ENCODE data around the gene AKT2. TPM values are rescaled to one million over a fixed set of nuclear protein-coding genes. Genes with fewer than 3 reads are reported as not detected.

Gene AKT2
- polyA plus RNA-seq, 1 donor from 2014 or later, result 131 TPM

DNA sequence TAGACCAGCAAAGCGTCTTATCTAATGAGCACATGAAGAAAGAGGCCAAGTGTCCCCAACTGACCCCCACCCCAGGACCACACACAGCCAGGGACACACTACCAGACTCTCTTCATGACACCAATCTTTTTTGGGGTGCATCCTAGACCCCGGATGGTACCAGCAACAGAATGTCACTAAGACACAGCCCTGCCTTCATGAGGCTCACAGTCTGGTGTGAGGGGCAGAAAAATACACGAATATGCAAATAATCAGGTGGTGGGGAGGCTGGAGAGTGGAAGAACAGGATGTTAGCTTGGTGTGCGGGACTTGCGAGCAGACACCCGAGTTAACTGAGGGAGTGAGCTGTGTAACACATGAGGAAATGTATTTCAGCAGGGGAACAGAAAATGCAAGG, 17.5 kb downstream of the AKT2 start:
- Histone ChIP-seq H3K4me2 (ENCODE audit: low read length) (no peak overlapping the region), H3F3A (ENCODE audit: insufficient read depth, low read length, poor library complexity, severe bottlenecking) (no peaks in the 10 kb centered on the region), H3K9me3 (ENCODE audit: low read length) (no peaks in the 10 kb centered on the region), H3K36me3 (ENCODE audit: insufficient read depth, low read length) (no peaks in the 10 kb centered on the region), H3K4me3 (ENCODE audit: low read length) (no peak overlapping the region), H3K79me2 (replicated peaks; ENCODE audit: insufficient read depth, low read length) (no peaks in the 10 kb centered on the region), H3K9me2 (ENCODE audit: insufficient read depth, low read length) (no peaks in the 10 kb centered on the region), H3K9ac (ENCODE audit: low read length) (no peak overlapping the region), H4K20me1 (ENCODE audit: insufficient read depth) (no peaks in the 10 kb centered on the region), H2AFZ (ENCODE audit: low read depth, low read length) (no peak overlapping the region), H3K27me3 (ENCODE audit: insufficient read depth, low read depth, low read length) (no peaks in the 10 kb centered on the region), H3K27ac (ENCODE audit: low read length) (no peak overlapping the region)
- TF ChIP-seq POLR2AphosphoS5 (IDR thresholded peaks at IDR 0.05) (no peak), MXI1 (conservative IDR thresholded peaks at IDR 0.05; ENCODE audit: poor library complexity, severe bottlenecking) (no peak), RAD21 (conservative IDR thresholded peaks at IDR 0.05) (no peak), TAF1 (IDR thresholded peaks at IDR 0.05; ENCODE audit: low read depth) (no peak), EP300 (conservative IDR thresholded peaks at IDR 0.05; ENCODE audit: poor library complexity, severe bottlenecking) (no peak), EZH2 (IDR thresholded peaks at IDR 0.05; ENCODE audit: borderline replicate concordance, insufficient read depth, low read length, poor library complexity, severe bottlenecking) (no peak), SMC3 (conservative IDR thresholded peaks at IDR 0.05; ENCODE audit: poor library complexity) (no peak)
- TF ChIP-seq, protein P1, sequence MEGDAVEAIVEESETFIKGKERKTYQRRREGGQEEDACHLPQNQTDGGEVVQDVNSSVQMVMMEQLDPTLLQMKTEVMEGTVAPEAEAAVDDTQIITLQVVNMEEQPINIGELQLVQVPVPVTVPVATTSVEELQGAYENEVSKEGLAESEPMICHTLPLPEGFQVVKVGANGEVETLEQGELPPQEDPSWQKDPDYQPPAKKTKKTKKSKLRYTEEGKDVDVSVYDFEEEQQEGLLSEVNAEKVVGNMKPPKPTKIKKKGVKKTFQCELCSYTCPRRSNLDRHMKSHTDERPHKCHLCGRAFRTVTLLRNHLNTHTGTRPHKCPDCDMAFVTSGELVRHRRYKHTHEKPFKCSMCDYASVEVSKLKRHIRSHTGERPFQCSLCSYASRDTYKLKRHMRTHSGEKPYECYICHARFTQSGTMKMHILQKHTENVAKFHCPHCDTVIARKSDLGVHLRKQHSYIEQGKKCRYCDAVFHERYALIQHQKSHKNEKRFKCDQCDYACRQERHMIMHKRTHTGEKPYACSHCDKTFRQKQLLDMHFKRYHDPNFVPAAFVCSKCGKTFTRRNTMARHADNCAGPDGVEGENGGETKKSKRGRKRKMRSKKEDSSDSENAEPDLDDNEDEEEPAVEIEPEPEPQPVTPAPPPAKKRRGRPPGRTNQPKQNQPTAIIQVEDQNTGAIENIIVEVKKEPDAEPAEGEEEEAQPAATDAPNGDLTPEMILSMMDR (IDR thresholded peaks at IDR 0.05; ENCODE audit: poor library complexity, severe bottlenecking), result no peak
- TF ChIP-seq, protein P2, sequence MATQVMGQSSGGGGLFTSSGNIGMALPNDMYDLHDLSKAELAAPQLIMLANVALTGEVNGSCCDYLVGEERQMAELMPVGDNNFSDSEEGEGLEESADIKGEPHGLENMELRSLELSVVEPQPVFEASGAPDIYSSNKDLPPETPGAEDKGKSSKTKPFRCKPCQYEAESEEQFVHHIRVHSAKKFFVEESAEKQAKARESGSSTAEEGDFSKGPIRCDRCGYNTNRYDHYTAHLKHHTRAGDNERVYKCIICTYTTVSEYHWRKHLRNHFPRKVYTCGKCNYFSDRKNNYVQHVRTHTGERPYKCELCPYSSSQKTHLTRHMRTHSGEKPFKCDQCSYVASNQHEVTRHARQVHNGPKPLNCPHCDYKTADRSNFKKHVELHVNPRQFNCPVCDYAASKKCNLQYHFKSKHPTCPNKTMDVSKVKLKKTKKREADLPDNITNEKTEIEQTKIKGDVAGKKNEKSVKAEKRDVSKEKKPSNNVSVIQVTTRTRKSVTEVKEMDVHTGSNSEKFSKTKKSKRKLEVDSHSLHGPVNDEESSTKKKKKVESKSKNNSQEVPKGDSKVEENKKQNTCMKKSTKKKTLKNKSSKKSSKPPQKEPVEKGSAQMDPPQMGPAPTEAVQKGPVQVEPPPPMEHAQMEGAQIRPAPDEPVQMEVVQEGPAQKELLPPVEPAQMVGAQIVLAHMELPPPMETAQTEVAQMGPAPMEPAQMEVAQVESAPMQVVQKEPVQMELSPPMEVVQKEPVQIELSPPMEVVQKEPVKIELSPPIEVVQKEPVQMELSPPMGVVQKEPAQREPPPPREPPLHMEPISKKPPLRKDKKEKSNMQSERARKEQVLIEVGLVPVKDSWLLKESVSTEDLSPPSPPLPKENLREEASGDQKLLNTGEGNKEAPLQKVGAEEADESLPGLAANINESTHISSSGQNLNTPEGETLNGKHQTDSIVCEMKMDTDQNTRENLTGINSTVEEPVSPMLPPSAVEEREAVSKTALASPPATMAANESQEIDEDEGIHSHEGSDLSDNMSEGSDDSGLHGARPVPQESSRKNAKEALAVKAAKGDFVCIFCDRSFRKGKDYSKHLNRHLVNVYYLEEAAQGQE (IDR thresholded peaks at IDR 0.05; ENCODE audit: borderline replicate concordance), result no peak

DNA sequence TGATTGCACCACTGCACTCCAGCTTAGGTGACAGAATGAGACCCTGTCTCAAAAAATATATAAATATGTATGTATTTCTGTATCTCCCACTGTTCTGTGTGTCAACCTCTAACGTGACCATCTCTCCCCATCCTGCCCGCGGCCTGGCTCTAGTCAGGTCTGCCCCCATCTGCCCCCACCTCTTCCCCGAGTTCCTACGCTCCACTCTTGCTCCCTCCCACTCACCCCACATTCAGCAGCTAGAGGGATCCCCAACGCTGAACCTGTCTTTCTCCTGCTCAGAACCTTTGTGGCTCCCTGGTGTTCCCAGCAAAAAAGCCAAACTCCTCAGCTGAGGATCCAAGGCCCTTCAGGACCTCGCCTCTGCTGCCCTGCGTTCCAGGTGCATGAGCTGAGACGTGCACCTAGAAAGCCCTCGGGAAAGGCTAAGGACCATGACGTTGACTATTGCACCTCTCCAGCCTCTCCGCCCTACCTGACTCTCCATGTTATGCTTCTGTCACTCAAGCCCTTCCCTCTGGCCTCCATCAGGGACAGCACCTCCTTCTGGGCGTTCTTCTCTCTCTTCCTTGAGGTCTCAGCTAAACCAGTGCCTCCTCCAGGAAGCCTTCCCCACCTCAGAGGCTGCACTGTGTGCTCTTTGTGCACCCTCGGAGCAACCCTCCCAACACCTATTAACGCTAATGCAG, 18.1 kb downstream of the AKT2 start:
- no peaks in the 10 kb centered on the region for H3K27me3 ChIP-seq (ENCODE audit: insufficient read depth, low read depth, low read length)
- no peaks in the 10 kb centered on the region for H3F3A ChIP-seq (ENCODE audit: insufficient read depth, low read length, poor library complexity, severe bottlenecking)
- no peak overlapping the region for H3K4me3 ChIP-seq (ENCODE audit: low read length)
- no peak overlapping the region for H3K27ac ChIP-seq (ENCODE audit: low read length)
- no peaks in the 10 kb centered on the region for H3K79me2 ChIP-seq (replicated peaks; ENCODE audit: insufficient read depth, low read length)
- TF ChIP-seq SMC3 (conservative IDR thresholded peaks at IDR 0.05; ENCODE audit: poor library complexity) (no peak), RAD21 (conservative IDR thresholded peaks at IDR 0.05) (no peak), MXI1 (conservative IDR thresholded peaks at IDR 0.05; ENCODE audit: poor library complexity, severe bottlenecking) (no peak), POLR2AphosphoS5 (IDR thresholded peaks at IDR 0.05) (no peak), EZH2 (IDR thresholded peaks at IDR 0.05; ENCODE audit: borderline replicate concordance, insufficient read depth, low read length, poor library complexity, severe bottlenecking) (no peak), TAF1 (IDR thresholded peaks at IDR 0.05; ENCODE audit: low read depth) (no peak), EP300 (conservative IDR thresholded peaks at IDR 0.05; ENCODE audit: poor library complexity, severe bottlenecking) (no peak)
- TF ChIP-seq, protein P2 (IDR thresholded peaks at IDR 0.05; ENCODE audit: borderline replicate concordance), result no peak
- no peaks in the 10 kb centered on the region for H3K9me2 ChIP-seq (ENCODE audit: insufficient read depth, low read length)
- H3K36me3 ChIP-seq (ENCODE audit: insufficient read depth, low read length), result no peaks in the 10 kb centered on the region
- H3K4me2 ChIP-seq (ENCODE audit: low read length), result no peak overlapping the region
- no peak overlapping the region for H3K9ac ChIP-seq (ENCODE audit: low read length)
- no peak overlapping the region for H2AFZ ChIP-seq (ENCODE audit: low read depth, low read length)
- no peaks in the 10 kb centered on the region for H3K9me3 ChIP-seq (ENCODE audit: low read length)
- no peaks in the 10 kb centered on the region for H4K20me1 ChIP-seq (ENCODE audit: insufficient read depth)

Data from neural cell (in vitro differentiated cells).